Lower leg skin (tissue), 3 donors: Measurements from ENCODE around the gene PLXDC1.

ENCODE experiments used
- CTCF ChIP-seq, 3 donors: fragments of 450-650 bp; IDR thresholded peaks; one replicate each; pipeline ENCODE4 v1.5.1; 2016; ENCODE audit warnings: antibody characterized with exemption in 3 of 3, mild to moderate bottlenecking in 3 of 3, moderate library complexity in 2 of 3
- POLR2A ChIP-seq, 2 donors: fragments of 450-650 bp; IDR thresholded peaks; one replicate each; pipeline ENCODE4 v1.6.1; 2016 to 2017; ENCODE audit warnings: antibody characterized with exemption in 2 of 2, mild to moderate bottlenecking in 1 of 2, moderate library complexity in 1 of 2

- TF ChIP-seq POLR2A (IDR thresholded peaks at IDR 0.05) (no peak), CTCF (IDR thresholded peaks at IDR 0.05) (no peak)
Observed at GRCh38 chr17:39147221-39148185, 3.9 kb downstream of the PLXDC1 start.
